IMR-90 (cell line): ENCODE results near the gene CNTN5. TPM values are rescaled to one million over a fixed set of nuclear protein-coding genes. Genes with fewer than 3 reads are reported as not detected.

ENCODE experiments used
- ATAC-seq: fragments of 200-7000 bp; cut with Tn5 transposase; 2 replicates; pipeline ENCODE4 v1.9.1; 2020; ENCODE audit warnings: low read depth, mild to moderate bottlenecking, moderate library complexity
- BruUV-seq: library from RNA; stranded (reverse); fragments of 400-500 nt; replicated peaks from 2 replicates; lab custom pipeline; 2021; lab: Mats Ljungman, UMichigan
- CTCF ChIA-PET: fragments of 300-600 bp; formaldehyde crosslinking; extraction: SDS; loops from one replicate; lab custom pipeline; 2021; ENCODE audit warnings: antibody characterized with exemption; lab: Yijun Ruan, JAX
- POLR2A ChIA-PET: fragments of 300-600 bp; sonication (Branson Sonifier 250); formaldehyde crosslinking; loops from one replicate; lab custom pipeline; 2022; ENCODE audit warnings: antibody characterized with exemption; ENCODE audit not compliant: unreplicated experiment; lab: Charles Lee
- DNase-seq: peaks from one replicate; pipeline ENCODE4 v3.0.0; 2013
- H2AFZ ChIP-seq: replicated peaks from 2 replicates; pipeline ENCODE3; 2013; ENCODE audit warnings: low read length, mild to moderate bottlenecking; ENCODE audit not compliant: poor library complexity
- H2AK5ac ChIP-seq: 2 replicates; pipeline ENCODE4 v1.6.1; 2013; ENCODE audit warnings: low read depth, low read length, inconsistent platforms
- H2AK9ac ChIP-seq: replicated peaks from 2 replicates; pipeline ENCODE3; 2013; ENCODE audit warnings: mild to moderate bottlenecking, low read depth, low read length, moderate library complexity; ENCODE audit not compliant: poor library complexity
- H2BK120ac ChIP-seq: 2 replicates; pipeline ENCODE4 v1.6.1; 2013; ENCODE audit warnings: low read depth, low read length, inconsistent platforms
- H2BK15ac ChIP-seq: 3 replicates; pipeline ENCODE4 v1.6.1; 2013; ENCODE audit warnings: low read depth, low read length, inconsistent platforms
- H2BK20ac ChIP-seq: 2 replicates; pipeline ENCODE4 v1.6.1; 2013; ENCODE audit warnings: low read depth, mild to moderate bottlenecking, inconsistent platforms, low read length, moderate library complexity
- H2BK5ac ChIP-seq: 2 replicates; pipeline ENCODE4 v1.6.1; 2013; ENCODE audit warnings: mild to moderate bottlenecking, low read depth, low read length, inconsistent platforms; ENCODE audit not compliant: poor library complexity, severe bottlenecking
- H3K14ac ChIP-seq: replicated peaks from 2 replicates; pipeline ENCODE4 v1.6.1; 2013; ENCODE audit warnings: low read depth, low read length, inconsistent platforms
- H3K18ac ChIP-seq: 2 replicates; pipeline ENCODE4 v1.6.1; 2013; ENCODE audit warnings: low read depth, low read length, control low read depth
- H3K23ac ChIP-seq: 2 replicates; pipeline ENCODE4 v1.6.1; 2013; ENCODE audit warnings: low read depth, low read length, inconsistent platforms
- H3K27ac ChIP-seq: 2 replicates; pipeline ENCODE4 v1.5.1; 2013; ENCODE audit warnings: mild to moderate bottlenecking, control low read depth, low read length; ENCODE audit not compliant: insufficient read depth
- H3K27me3 ChIP-seq: 2 replicates; pipeline ENCODE4 v1.6.1; 2013; ENCODE audit warnings: low read length; ENCODE audit not compliant: control insufficient read depth, insufficient read depth
- H3K36me3 ChIP-seq: 2 replicates; pipeline ENCODE4 v1.6.1; 2013; ENCODE audit warnings: low read length, mixed read lengths; ENCODE audit not compliant: control insufficient read depth, insufficient read depth
- H3K4ac ChIP-seq: 2 replicates; pipeline ENCODE4 v1.6.1; 2013; ENCODE audit warnings: low read depth, low read length, inconsistent platforms
- H3K4me1 ChIP-seq: 2 replicates; pipeline ENCODE4 v1.6.1; 2013; ENCODE audit warnings: low read length, mixed read lengths; ENCODE audit not compliant: control insufficient read depth, insufficient read depth
- H3K4me2 ChIP-seq: 2 replicates; pipeline ENCODE4 v1.6.1; 2013; ENCODE audit warnings: low read depth, mild to moderate bottlenecking, control low read depth, low read length, moderate library complexity
- H3K4me3 ChIP-seq: 2 replicates; pipeline ENCODE4 v1.5.1; 2013; ENCODE audit warnings: low read depth, mild to moderate bottlenecking, control low read depth, low read length, moderate library complexity; ENCODE audit not compliant: insufficient read depth
- H3K56ac ChIP-seq: 2 replicates; pipeline ENCODE4 v1.6.1; 2013; ENCODE audit warnings: low read length, inconsistent platforms; ENCODE audit not compliant: insufficient read depth; ENCODE audit errors: extremely low read depth
- H3K79me1 ChIP-seq, 2 experiments: 2 replicates each; pipeline ENCODE4 v1.6.1; 2013; ENCODE audit warnings: low read length in 2 of 2, inconsistent platforms in 1 of 2, low read depth in 1 of 2
- H3K9ac ChIP-seq: 2 replicates; pipeline ENCODE4 v1.6.1; 2013; ENCODE audit warnings: low read depth, low read length, control low read depth
- H3K9me1 ChIP-seq: 2 replicates; pipeline ENCODE4 v1.6.1; 2013; ENCODE audit warnings: low read length, inconsistent platforms; ENCODE audit not compliant: insufficient read depth
- H3K9me3 ChIP-seq: 2 replicates; pipeline ENCODE4 v1.6.1; 2013; ENCODE audit warnings: low read length; ENCODE audit not compliant: control insufficient read depth, insufficient read depth
- H4K20me1 ChIP-seq: 2 replicates; pipeline ENCODE4 v1.6.1; 2013; ENCODE audit warnings: low read length, inconsistent platforms; ENCODE audit not compliant: insufficient read depth
- H4K5ac ChIP-seq: 2 replicates; pipeline ENCODE4 v1.6.1; 2013; ENCODE audit warnings: mild to moderate bottlenecking, low read depth, low read length, control low read depth
- H4K8ac ChIP-seq, 2 experiments: 2 replicates each; pipeline ENCODE4 v1.6.1; 2013; ENCODE audit warnings: low read depth in 2 of 2, low read length in 2 of 2, control low read depth in 1 of 2, inconsistent platforms in 1 of 2
- H4K91ac ChIP-seq: 2 replicates; pipeline ENCODE4 v1.6.1; 2013; ENCODE audit warnings: low read depth, low read length, inconsistent platforms; ENCODE audit not compliant: insufficient read depth
- BHLHE40 ChIP-seq: fragments of 150-350 bp; IDR thresholded peaks from 2 replicates; pipeline ENCODE4 v1.6.1; 2016; ENCODE audit warnings: mild to moderate bottlenecking, low read depth, low read length
- RFX5 ChIP-seq: IDR thresholded peaks from 2 replicates; pipeline ENCODE4 v1.8.0; 2012; ENCODE audit warnings: low read depth, mild to moderate bottlenecking, low read length, moderate library complexity
- WGBS, 2 experiments: methylation state at CpG; one replicate each; pipeline versions ENCODE4 v1.1.5 to v1.1.7; 2013; ENCODE audit warnings: missing lambda C conversion rate in 2 of 2; ENCODE audit not compliant: insufficient read length in 1 of 2; ENCODE audit errors: extremely low coverage in 2 of 2; 5-methylcytosine and 5-hydroxymethylcytosine counted together
- dilution Hi-C: fragments of 300-500 bp; cut with HindIII; formaldehyde crosslinking; loops from one replicate; pipeline ENCODE4 v1.14.3; 2018; ENCODE audit warnings: low sequenced_read_pairs; ENCODE audit not compliant: unreplicated experiment
- in situ Hi-C: fragments of 300-500 bp; cut with MboI; formaldehyde crosslinking; loops from 3 replicates; pipeline ENCODE4 v1.14.3; 2019; ENCODE audit warnings: low sequenced_read_pairs, inconsistent platforms, mixed read lengths
- intact Hi-C: fragments of 100-400 bp; cut with micrococcal nuclease; formaldehyde crosslinking; loops from 2 replicates; pipeline ENCODE4 v1.10.0; 2022
- polyA plus RNA-seq, 3 experiments: library from polyadenylated mRNA; depleted of rRNA; stranded (reverse); fragments of >200 nt; gene quantifications; 2 replicates each; pipeline ENCODE4 v1.2.3, GENCODE V29; 2012; ENCODE audit warnings: low replicate concordance in 1 of 3
- total RNA-seq: library from RNA; depleted of rRNA; stranded (reverse); fragments of >200 nt; gene quantifications from 2 replicates; pipeline ENCODE4 v1.2.3, GENCODE V29; 2012

Gene CNTN5
- total and polyA plus RNA-seq, 2 of the 4 experiments (the other 2 are of a cell fraction): not detected

GRCh38 chr11:100009728-100010127 is 989.0 kb downstream of the CNTN5 start:
- Histone ChIP-seq H4K20me1 (no peaks in the 10 kb centered on the region), H3K4me2 (no peak overlapping the region), H3K9me3 (peaks cover 8% of the 10 kb centered on the region; the same call in 1 of the 2 replicates), H3K18ac (no peak overlapping the region), H3K4ac (no peak overlapping the region), H2BK5ac (no peak overlapping the region), H2AK5ac (no peak overlapping the region), H2AFZ (no peak overlapping the region), H3K9me1 (no peaks in the 10 kb centered on the region), H4K8ac (no peak overlapping the region), H3K79me1 (no peaks in the 10 kb centered on the region), H3K27me3 (no peaks in the 10 kb centered on the region), H3K14ac (no peak overlapping the region), H3K27ac (no peak overlapping the region), H3K23ac (no peak overlapping the region), H2BK120ac (no peak overlapping the region), H2BK20ac (no peak overlapping the region), H4K5ac (no peak overlapping the region), H3K4me3 (no peak overlapping the region), H3K4me1 (no peaks in the 10 kb centered on the region), H2AK9ac (no peak overlapping the region), H2BK15ac (no peak overlapping the region), H3K9ac (no peak overlapping the region), H3K36me3 (no peaks in the 10 kb centered on the region), H3K56ac (no peak overlapping the region), H4K91ac (no peak overlapping the region)
- WGBS, 2 experiments: no CpG with 5 or more reads among the region's 3 CpGs
- TF ChIP-seq BHLHE40 (no peak), RFX5 (no peak)
- BruUV-seq: no TSS peak
- DNase-seq (no peak), ATAC-seq (no peak)
- POLR2A ChIA-PET: no interaction called here
- CTCF ChIA-PET: interaction anchor here (0.6 kb wide), 1 partner anchor 11 kb away, joined by 4 read pairs; no protein-coding TSS in a partner anchor
- in situ Hi-C loops (no loop called here), dilution Hi-C loops (no loop called here), intact Hi-C loops (no loop called here)
